Parathyroid adenoma (tissue), 2 donors: ENCODE measurements around the gene PIP4K2B.

Experiments used
- H2AFZ ChIP-seq: fragments of 300-600 bp; sonication (generic); one replicate; pipeline ENCODE4 v1.7.0; 2017; ENCODE audit warnings: antibody characterized with exemption, mild to moderate bottlenecking
- H3K27ac ChIP-seq: fragments of 300-600 bp; sonication (generic); one replicate; pipeline ENCODE4 v1.7.0; 2017
- H3K27me3 ChIP-seq: fragments of 300-600 bp; sonication (generic); one replicate; pipeline ENCODE4 v1.7.0; 2017; ENCODE audit warnings: low read length; ENCODE audit not compliant: control insufficient read depth, insufficient read depth
- H3K36me3 ChIP-seq: fragments of 300-600 bp; sonication (generic); one replicate; pipeline ENCODE4 v1.7.0; 2017; ENCODE audit warnings: low read length; ENCODE audit not compliant: control insufficient read depth, insufficient read depth
- H3K4me1 ChIP-seq: fragments of 300-600 bp; sonication (generic); one replicate; pipeline ENCODE4 v1.7.0; 2017; ENCODE audit warnings: control low read depth
- H3K4me2 ChIP-seq: fragments of 300-600 bp; sonication (generic); one replicate; pipeline ENCODE4 v1.7.0; 2017; ENCODE audit warnings: low read length
- H3K4me3 ChIP-seq: fragments of 300-600 bp; sonication (generic); one replicate; pipeline ENCODE4 v1.7.0; 2017; ENCODE audit warnings: low read depth, low read length
- H3K79me2 ChIP-seq: fragments of 300-600 bp; sonication (generic); one replicate; pipeline ENCODE4 v1.7.0; 2017; ENCODE audit warnings: control low read depth
- H3K9ac ChIP-seq: fragments of 300-600 bp; sonication (generic); one replicate; pipeline ENCODE4 v1.7.0; 2017; ENCODE audit warnings: mild to moderate bottlenecking
- H3K9me3 ChIP-seq: fragments of 300-600 bp; sonication (generic); one replicate; pipeline ENCODE4 v1.7.0; 2017; ENCODE audit warnings: low read length; ENCODE audit not compliant: control insufficient read depth
- CTCF ChIP-seq: fragments of 300-600 bp; sonication (generic); IDR thresholded peaks from one replicate; pipeline ENCODE4 v1.7.0; 2017; ENCODE audit warnings: antibody characterized with exemption, mild to moderate bottlenecking
- donor health status: primary hyperparathyroidism.

PIP4K2B gene

GRCh38 chr17:38721802-38722201, 77.6 kb downstream of the PIP4K2B start:
- Histone ChIP-seq H3K27me3 (no peaks in the 10 kb centered on the region), H3K4me2 (no peak overlapping the region), H2AFZ (no peak overlapping the region), H3K27ac (no peak overlapping the region), H3K9me3 (no peaks in the 10 kb centered on the region), H3K4me3 (no peak overlapping the region), H3K79me2 (no peaks in the 10 kb centered on the region), H3K4me1 (peaks cover 17% of the 10 kb centered on the region), H3K9ac (no peak overlapping the region), H3K36me3 (no peaks in the 10 kb centered on the region)
- TF ChIP-seq CTCF: no peak

GRCh38 chr17:38720941-38721340, 78.4 kb downstream of the PIP4K2B start:
- no peak overlapping the region for H3K9ac ChIP-seq
- H3K9me3 ChIP-seq: no peaks in the 10 kb centered on the region
- H3K79me2 ChIP-seq: no peaks in the 10 kb centered on the region
- H3K36me3 ChIP-seq: no peaks in the 10 kb centered on the region
- no peak for TF ChIP-seq CTCF
- H3K27ac ChIP-seq: no peak overlapping the region
- no peaks in the 10 kb centered on the region for H3K27me3 ChIP-seq
- H3K4me1 ChIP-seq: peaks cover 17% of the 10 kb centered on the region
- no peak overlapping the region for H3K4me2 ChIP-seq
- H3K4me3 ChIP-seq: no peak overlapping the region
- no peak overlapping the region for H2AFZ ChIP-seq

GRCh38 chr17:38719943-38720641, 79.3 kb downstream of the PIP4K2B start:
- no peak for TF ChIP-seq CTCF
- H3K27me3 ChIP-seq: no peaks in the 10 kb centered on the region
- H3K79me2 ChIP-seq: no peaks in the 10 kb centered on the region
- no peak overlapping the region for H3K4me2 ChIP-seq
- H3K9me3 ChIP-seq: no peaks in the 10 kb centered on the region
- no peak overlapping the region for H3K4me3 ChIP-seq
- H3K36me3 ChIP-seq: no peaks in the 10 kb centered on the region
- H3K4me1 ChIP-seq: peaks cover 15% of the 10 kb centered on the region
- H3K9ac ChIP-seq: no peak overlapping the region
- no peak overlapping the region for H2AFZ ChIP-seq
- no peak overlapping the region for H3K27ac ChIP-seq

GRCh38 chr17:38719289-38719942, 79.9 kb downstream of the PIP4K2B start:
- no peak overlapping the region for H2AFZ ChIP-seq
- H3K36me3 ChIP-seq: no peaks in the 10 kb centered on the region
- H3K27ac ChIP-seq: no peak overlapping the region
- H3K4me1 ChIP-seq: peaks cover 10% of the 10 kb centered on the region
- H3K4me3 ChIP-seq: no peak overlapping the region
- no peak for TF ChIP-seq CTCF
- H3K27me3 ChIP-seq: no peaks in the 10 kb centered on the region
- H3K79me2 ChIP-seq: no peaks in the 10 kb centered on the region
- H3K9ac ChIP-seq: no peak overlapping the region
- H3K9me3 ChIP-seq: no peaks in the 10 kb centered on the region
- no peak overlapping the region for H3K4me2 ChIP-seq
